Hematopoietic multipotent progenitor cell treated with erythropoietin and hydrocortisone succinate and interleukin-3 and kit ligand, for 6 days (in vitro differentiated cells): ENCODE measurements around the gene ANKRD34C.

ENCODE experiments used
- DNase-seq: peaks from one replicate; pipeline ENCODE4 v3.0.0-alpha.2; 2015

Gene ANKRD34C

DNA sequence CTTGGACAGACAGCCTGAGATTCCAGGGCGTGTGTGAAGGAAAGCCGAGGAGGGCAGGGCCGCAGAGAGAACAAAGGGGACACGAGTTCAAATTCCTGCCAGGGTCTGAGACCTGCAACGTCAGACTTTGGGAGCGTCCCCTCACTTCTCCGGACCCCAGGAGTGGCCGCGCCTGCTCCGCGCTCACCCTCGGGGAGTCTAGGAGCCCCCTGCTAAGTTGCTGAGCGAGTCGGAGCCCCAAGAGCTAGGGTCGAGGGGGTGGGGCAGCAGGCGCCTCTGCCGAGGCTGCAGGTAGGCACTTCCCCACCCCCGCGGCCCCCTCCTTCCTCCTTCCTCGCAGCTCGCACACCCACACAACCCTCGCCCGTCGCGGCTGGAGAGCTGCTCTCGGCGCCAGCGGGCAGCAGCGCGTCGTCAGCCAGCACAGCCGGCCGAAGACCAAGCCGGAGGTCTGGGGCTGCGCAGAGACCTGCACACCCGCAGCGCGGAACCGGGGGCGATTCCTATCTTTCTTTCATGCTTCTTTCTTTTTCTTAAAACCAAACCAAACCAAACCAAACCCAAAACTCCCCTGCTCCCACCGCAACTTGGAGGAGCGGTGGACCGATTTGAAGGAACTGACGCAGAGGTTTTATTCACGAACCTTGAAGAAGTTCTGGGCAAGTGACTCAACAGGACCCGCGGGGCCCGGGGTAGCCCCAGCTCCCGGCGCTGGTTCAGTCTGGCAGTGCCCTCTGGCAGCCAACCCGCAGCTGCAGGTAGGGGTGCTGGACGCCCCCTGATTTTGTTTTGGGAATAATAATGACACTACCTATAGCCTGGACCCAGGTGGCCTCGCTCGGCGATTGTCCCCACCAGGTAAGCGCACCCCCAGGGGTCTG lies at the start of gene ANKRD34C:
ANKRD34C (plus strand) TSS at position 352 of the 881 bp plus-strand sequence. CDS start 10,563 bp downstream, outside the sequence.
- no peak for DNase-seq

DNA sequence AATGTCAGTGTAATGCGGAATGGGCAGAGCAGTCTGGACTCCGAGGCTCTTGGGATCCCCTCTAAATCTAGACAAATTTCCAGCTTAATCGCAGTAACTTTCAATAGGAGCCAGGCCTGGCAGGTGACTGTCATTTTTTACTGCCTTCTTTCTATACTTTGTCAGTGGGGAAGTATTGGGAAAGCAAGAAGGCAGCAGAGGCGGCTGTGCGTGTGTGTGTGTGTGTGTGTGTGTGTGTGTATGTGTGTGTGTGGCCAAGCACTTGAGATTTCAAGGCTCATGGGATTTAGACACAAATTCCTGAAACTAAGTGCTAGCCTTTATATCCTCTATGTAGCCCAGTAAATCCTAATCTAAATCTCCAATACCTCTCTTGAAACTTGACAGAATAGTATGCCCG lies 49.3 kb upstream of the ANKRD34C start:
- no peak for DNase-seq

- no peak for DNase-seq
Observed at GRCh38 chr15:79240036-79240435, 42.5 kb upstream of the ANKRD34C start.

GRCh38 chr15:79243723-79244122 lies 38.8 kb upstream of the ANKRD34C start:
- DNase-seq, result no peak

DNA sequence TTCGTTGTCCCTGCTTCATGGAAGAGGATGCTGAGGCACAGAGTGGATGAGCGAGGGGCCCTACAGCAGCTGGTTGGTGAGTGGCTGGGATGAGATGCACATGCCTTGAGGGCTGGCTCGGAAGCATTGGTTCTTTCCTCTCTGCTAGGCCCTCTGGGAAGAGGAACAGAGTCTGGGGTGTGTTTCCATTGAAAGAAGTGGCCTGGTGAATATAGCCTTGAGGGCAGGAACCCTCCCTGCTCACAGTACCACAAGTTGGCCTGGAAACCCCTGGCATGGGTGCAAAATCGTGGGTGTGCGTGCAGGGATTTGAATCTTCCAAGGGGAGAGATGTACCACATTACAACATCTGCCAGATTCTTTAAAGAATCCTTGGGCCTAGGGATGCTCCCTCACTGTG lies 37.6 kb upstream of the ANKRD34C start:
- DNase-seq, result no peak

GRCh38 chr15:79248183-79248582 lies 34.3 kb upstream of the ANKRD34C start:
- no peak for DNase-seq

DNA sequence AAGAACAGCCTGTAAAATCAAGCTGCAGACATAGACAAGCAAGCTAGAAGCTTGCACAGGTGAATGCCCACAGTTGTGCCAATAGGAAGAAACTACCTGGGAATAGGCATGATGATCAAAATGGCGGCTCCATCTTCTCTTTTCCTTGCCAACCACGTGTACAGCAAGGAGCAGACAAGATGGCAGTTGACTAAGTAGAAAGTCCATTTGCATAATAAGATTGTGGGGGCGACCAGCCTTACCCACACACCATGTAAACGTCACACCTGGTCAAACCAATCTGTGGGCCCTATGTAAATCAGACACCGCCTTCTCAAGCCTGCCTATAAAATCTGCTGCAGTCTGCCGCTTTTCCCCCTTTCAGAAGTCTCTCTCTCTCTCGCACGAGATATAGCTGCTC lies 25.1 kb upstream of the ANKRD34C start:
- no peak for DNase-seq

DNA sequence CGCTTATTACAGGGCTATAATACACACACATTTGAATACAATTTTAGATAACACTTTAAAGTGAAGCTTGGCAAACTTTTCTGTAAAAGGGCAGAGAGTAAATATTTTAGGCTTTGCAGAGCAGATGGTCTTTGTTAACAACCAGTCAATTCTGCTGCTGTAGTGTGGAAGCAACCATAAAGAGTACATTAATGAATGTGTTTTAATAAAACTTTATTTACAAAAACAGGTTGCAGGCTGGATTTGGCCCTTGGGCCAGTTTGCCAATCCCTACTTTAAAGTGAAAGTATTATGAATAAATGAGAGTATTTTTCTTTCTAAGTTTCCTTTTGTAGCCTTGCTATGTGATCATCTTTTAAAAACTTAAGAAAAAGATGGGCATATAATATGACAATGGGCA lies 20.7 kb upstream of the ANKRD34C start:
- no peak for DNase-seq

DNA sequence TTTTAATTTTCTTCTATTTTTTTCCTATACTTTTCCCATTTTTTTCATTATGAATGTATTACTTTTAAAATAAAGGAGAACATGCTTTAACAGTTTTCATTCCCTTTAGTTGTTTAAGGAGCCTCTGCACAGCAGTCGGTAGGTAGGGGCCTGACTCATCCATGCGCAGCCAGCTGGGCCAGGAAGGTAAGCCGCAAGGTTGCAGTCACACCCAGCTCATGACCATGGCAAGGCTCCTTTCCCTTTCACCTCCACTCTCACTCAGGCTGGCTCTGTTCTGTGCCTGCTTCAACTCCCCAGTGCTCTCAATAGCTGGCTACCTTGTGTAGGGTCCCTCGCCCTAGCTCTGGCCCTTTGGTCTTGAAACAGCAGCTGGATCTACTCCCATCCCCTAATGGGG lies 17.4 kb upstream of the ANKRD34C start:
- no peak for DNase-seq

- no peak for DNase-seq
Observed at GRCh38 chr15:79265987-79266579, 16.4 kb upstream of the ANKRD34C start.

DNA sequence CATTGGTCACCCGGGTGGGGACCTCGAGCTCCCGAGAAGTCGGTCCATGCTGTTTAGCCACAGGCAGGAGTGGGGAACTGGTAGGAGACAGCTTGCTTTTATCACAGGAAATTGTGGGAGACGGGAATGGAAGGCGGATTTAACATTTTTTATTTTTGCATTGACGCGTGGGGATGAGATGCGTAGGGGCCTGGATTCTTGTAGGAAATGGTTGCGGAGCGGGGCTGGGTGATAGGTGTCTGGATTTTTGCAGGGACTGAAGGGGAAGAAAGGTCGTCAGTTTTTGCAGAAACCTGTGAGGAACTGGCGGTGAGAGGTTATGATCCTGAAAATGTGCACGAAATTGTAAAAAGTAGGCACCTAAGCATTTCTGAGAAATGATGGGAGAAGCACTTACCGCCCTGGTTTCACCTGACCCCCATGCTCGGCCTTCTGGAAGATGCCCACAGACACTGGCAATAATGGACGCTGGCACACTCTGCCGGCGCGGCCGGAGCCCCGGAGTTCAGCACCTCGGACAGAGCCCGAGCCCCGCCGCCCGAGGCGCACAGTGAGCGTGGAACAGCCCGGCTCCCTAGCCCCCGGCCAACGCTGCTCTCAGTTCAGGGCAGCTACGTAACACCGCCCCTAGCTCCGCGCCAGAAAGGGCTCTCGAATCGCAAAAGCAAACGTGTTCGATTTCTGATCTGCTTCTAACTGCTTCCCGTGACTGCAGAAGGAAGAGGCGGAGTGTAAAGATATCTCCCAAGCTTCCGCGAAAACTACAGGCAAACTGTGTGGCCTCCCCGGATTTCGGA lies 928 bp downstream of the ANKRD34C start:
- peak; percentile 57 for DNase-seq

GRCh38 chr15:79290642-79291275 lies 8.2 kb downstream of the ANKRD34C start:
- no peak for DNase-seq

- no peak for DNase-seq
Observed at GRCh38 chr15:79292011-79292410, 9.5 kb downstream of the ANKRD34C start.

- DNase-seq, result no peak
Observed at GRCh38 chr15:79294075-79294474, 11.6 kb downstream of the ANKRD34C start.

DNA sequence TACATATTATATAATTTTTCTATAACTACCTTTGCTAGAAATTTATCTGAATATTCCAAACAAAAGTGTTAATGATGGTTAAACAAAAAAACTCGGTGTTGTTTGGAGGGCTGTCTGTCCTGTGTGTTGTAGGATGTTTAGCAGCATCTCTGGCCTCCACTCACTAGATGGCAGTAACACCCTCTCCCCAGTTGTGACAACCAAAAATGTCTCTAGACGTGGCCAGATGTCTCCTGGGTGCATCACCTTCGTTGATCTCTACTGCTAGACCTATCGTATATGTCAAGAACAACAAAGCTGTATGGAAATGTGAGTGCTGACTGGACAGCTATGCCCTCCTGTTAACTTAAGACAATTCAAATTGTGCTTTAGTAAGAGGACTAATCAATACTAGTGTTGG lies 14.1 kb downstream of the ANKRD34C start:
- peak; percentile 21 for DNase-seq

- DNase-seq, result no peak
Observed at GRCh38 chr15:79299126-79299840, 16.8 kb downstream of the ANKRD34C start.

DNA sequence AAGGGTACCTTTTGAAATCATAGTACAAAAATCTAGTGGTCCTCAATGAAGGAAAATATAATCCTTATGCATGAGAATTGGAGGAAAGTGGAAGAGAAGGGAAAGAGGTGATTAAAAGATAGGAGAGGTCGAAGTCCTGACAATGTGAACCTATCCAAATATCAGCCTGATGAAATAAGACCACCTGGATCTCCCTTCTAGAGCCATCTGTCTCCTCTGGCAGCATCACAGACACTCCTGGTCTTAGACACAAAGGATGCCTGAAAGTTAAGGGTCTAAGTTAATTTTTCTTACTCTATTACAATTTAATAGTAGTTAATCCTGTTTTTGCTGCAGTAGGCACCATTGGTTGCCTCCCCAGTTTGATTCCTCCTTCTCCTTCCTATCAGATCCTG lies 17.3 kb downstream of the ANKRD34C start:
- DNase-seq, result no peak

- no peak for DNase-seq
Observed at GRCh38 chr15:79307251-79307650, 24.7 kb downstream of the ANKRD34C start.

DNA sequence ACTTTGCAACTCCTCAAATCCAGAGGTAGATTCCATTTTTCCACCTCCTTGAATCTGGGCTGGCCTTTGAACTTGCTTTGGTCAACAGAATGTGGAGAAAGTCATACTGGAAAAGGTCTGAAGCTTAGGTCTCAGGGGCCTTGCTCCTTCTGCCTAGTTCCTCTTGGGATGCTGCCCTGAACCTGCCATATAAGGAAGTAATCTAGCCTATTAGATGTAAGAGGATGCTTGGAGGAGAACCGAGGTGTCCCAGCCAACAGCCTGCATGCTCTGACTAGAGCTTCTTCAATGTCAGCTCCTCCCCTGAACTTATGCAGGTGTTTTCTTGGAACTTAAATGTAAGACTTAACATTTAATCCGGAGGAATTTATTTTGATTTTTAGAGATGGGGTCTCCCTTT lies 26.4 kb downstream of the ANKRD34C start:
- no peak for DNase-seq

- DNase-seq, result peak; percentile 63
Observed at GRCh38 chr15:79310612-79310984, 28.1 kb downstream of the ANKRD34C start.

GRCh38 chr15:79310985-79311900 lies 28.7 kb downstream of the ANKRD34C start, which contains the start of gene TMED3:
TMED3 (plus strand) TSS chr15:79311112; CDS start chr15:79311250, 138 bp downstream.
- peak; percentile 91 for DNase-seq
